Measurements from ENCODE around the gene C2CD4B.
A peak's percentile ranks its signal among the peaks of the same experiment; 100 is the strongest.

Gene C2CD4B

DNA sequence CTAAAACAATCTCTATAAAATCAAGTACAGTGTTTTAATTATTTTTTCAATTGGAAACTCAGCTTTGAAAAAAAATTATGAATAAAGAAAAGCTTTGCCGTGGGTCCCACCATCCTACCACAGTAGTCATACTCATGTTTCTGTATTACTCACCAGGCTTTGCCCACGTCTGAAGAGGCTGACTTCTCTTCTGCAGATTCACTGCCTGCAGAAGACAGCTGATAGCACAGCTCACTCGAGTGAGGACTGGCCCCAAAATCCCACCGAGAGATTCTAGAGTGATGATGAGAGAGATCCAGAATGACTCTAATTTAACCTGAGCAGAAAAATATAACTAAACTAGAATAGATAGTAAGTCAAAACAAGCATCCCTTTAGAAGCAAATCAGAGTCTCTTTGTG, 11.9 kb downstream of the C2CD4B start:
- in situ Hi-C loops (cut with MboI; ENCODE audit: low pct_unique_long_range_greater_than_20kb, low sequenced_read_pairs) = no loop called here
- no peak for DNase-seq

DNA sequence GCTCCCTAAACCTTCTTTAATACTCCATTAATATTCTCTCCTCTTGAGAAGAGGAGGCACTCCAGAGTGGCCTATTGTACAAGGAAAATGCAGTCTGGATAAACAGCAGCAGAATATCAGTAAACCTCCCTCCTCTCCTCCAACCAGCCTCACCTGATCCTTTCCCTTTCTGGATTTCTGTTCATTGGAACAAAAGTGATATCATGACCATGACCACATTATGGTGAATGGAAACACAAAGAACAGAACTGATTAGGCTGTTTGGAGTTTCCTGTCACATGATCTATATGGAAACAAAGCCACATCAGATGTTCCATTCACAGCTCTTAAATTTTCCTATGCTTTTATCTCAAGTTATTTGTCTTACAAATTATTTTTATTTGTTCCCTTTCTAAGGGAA, 14.6 kb downstream of the C2CD4B start:
- in situ Hi-C loops (cut with MboI; ENCODE audit: low pct_unique_long_range_greater_than_20kb, low sequenced_read_pairs) = no loop called here
- no peak for DNase-seq

DNA sequence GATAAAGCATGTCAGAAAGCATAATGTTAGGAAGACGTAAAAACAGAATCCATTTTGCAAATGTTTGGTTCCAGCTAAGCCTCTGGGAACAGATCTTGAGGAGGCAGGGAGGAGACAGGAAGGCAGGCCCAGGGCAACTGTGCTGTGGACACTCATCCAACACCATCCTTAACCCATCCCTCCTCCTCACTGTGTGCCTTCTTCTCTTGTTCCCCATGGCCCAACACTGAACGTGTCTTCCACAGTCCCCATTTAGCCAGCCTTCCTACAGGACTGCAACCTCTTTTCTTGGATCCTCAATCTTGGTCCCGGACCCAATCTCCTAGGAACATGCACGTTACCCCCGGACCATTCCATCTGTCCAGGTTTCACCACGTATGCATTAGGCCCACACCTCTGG, 15.4 kb downstream of the C2CD4B start:
- DNase-seq = no peak
- in situ Hi-C loops (cut with MboI; ENCODE audit: low pct_unique_long_range_greater_than_20kb, low sequenced_read_pairs) = no loop called here

DNA sequence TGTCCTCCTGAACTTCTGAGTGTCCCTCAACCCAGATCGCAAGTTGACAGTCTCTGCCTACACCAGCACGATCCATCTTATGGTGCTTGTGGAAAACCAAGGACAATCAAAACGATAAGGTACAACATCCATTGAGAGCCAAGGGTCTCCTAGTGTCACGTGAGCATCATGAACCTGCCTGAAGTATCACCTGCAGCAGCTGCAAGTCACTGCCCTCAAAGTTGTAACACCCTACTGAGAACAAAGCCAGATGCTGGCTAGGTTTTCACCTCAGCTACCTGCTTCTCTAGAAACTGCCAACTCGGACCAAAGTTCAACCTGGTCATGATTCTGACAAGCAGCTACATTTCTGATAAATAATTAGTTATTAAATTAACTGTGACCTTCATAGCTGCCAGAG, 17.5 kb downstream of the C2CD4B start:
- in situ Hi-C loops (cut with MboI; ENCODE audit: low pct_unique_long_range_greater_than_20kb, low sequenced_read_pairs) = no loop called here
- DNase-seq = no peak

DNA sequence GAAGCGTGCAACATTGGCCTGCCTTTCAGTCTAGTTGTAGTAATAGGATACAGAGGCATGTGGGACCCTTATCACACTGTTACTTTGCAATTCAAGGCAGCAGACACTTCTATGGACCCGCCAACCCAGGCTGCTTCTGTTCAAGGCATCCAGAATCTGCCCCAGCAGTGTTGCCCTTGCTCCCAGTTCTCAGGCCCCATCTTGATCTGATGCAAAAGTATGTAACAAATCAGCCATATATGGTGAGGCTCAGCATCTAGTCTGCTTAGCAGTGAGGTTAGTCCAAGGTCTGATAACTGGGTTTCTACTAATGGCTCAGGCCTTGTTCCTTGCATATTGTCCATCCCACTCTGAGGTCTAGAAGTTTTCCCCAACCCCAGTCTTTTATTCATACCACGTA, 17.9 kb downstream of the C2CD4B start:
- DNase-seq = no peak
- in situ Hi-C loops (cut with MboI; ENCODE audit: low pct_unique_long_range_greater_than_20kb, low sequenced_read_pairs) = no loop called here

DNA sequence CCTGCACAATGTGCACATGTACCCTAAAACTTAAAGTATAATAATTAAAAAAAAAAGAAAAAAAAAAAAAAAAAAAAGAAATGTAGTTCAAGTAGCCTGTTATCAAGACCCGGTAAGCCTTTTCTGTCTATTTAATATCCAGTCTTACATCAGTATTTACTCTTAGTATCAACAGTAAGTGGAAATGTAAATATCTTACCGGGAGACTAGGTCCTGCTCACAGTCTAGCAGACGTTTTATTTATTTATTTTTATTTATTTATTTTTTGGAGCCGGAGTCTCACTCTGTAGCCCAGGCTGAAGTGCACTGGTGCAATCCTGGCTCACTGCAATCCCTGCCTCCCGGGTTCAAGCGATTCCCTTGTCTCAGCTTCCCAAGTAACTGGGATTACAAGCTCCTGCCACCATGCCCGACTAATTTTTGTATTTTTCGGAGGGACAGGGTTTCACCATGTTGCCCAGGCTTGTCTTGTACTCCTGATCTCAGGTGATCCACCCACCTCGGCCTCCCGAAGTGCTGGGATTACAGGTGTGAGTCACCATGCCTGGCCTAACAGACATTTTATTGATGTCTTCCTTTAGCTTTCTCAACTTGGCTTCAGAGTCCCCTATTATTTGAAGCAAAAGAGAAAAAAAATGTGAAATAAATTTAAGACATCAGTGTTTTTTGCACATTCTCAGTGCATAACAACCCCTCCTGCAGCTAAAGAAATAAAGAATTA, 19.9 kb downstream of the C2CD4B start:
- DNase-seq = no peak
- in situ Hi-C loops (cut with MboI; ENCODE audit: low pct_unique_long_range_greater_than_20kb, low sequenced_read_pairs) = no loop called here

DNA sequence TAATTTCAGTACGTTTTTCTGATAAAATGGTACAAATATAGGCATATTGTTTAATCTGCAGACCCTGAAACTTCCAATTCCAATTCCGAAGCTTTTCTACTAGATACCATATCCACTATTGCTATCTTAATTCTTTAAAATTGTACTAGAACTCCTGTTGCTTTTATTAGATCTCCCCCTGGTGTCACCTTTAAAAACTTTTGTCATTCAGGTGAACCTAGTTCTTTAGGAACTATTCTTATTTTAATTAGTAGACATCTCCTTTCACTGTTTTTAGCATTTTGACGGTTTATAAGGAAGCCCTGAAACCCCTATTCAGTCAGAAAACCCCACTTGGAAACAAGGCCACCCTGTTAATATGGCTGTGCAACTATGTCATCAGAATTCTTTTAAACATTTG, 22.3 kb downstream of the C2CD4B start:
- in situ Hi-C loops (cut with MboI; ENCODE audit: low pct_unique_long_range_greater_than_20kb, low sequenced_read_pairs) = no loop called here
- no peak for DNase-seq

DNA sequence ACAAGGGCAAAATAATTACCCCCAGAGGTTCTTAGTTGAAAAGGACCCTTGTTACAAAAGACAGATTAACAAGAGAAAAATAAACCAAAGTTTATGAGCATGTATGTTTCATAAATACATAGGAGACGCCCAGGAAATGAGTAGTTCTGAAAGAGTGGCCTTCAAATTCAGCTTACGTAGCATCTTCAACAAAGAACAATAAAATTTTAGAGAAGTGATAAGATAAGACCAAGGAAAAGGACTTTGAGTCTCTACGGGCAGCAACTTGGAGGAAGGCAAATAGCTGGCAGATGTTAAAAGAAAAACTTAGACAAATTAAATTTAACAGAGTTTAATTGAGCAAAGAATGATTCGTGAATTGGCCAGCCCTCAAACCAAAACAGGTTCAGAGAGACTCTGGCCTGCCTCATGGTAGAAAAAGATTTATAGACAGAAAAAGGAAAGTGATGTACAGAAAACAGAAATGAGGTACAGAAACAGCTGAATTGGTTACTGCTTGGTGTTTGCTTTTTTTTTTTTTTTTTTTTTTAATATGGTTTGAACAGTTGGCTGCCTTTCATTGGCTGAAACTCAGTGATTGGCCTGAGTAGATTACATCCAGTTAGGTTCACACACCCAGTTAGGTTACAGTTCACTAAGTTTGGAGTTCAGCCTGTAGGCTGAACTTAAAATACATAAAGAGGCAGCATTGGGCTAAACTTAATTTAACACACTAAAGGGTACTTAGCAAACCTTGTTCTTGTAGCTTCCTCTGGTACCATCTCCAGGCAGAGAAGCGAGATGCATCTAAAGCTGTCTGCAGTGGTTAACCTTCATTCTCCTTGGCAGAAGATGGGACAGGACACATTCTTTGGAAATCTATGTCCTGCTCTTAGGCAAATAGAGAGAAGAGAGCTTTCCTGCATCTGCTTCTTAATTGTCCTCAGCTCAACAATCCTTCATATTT, 23.2 kb downstream of the C2CD4B start:
- in situ Hi-C loops (cut with MboI; ENCODE audit: low pct_unique_long_range_greater_than_20kb, low sequenced_read_pairs) = no loop called here
- no peak for DNase-seq

DNA sequence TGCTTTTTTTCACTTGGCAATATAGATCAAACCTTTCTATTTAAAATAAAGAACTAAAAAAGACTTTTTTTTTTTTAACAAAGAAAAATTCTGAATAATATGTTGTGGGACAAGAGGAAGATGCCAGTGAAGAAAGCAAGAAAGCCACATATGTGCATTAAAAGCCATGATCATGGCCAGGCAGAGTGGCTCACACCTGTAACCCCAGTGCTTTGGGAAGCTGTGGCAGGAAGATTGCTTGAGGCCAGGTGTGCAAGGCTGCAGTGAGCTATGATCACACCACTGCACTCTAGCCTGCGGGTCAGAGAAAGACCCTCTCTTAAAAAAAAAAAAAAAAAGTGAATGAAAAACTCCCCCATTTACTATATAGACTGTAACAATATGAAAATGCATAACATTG, 23.9 kb downstream of the C2CD4B start:
- in situ Hi-C loops (cut with MboI; ENCODE audit: low pct_unique_long_range_greater_than_20kb, low sequenced_read_pairs) = no loop called here
- DNase-seq = no peak

DNA sequence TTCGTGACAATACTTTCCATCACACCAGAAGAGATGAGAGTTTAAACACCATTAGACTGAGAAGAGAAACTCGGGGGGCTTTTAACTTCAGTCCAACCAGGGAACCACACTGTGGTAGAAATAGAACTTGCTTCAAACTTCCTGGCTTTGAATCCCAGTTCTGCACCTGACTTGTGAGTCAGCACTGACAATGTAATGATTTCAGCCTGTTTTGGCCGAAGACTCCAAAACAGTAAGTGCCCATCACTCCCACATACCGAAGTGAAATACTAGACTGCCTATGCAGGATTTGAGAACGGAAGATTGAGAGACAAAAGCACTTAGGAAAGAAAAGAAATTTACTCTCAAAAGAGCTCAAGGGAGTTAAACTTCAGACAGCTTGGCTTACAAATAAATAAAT, 27.0 kb downstream of the C2CD4B start:
- no peak for DNase-seq
- in situ Hi-C loops (cut with MboI; ENCODE audit: low pct_unique_long_range_greater_than_20kb, low sequenced_read_pairs) = no loop called here

DNA sequence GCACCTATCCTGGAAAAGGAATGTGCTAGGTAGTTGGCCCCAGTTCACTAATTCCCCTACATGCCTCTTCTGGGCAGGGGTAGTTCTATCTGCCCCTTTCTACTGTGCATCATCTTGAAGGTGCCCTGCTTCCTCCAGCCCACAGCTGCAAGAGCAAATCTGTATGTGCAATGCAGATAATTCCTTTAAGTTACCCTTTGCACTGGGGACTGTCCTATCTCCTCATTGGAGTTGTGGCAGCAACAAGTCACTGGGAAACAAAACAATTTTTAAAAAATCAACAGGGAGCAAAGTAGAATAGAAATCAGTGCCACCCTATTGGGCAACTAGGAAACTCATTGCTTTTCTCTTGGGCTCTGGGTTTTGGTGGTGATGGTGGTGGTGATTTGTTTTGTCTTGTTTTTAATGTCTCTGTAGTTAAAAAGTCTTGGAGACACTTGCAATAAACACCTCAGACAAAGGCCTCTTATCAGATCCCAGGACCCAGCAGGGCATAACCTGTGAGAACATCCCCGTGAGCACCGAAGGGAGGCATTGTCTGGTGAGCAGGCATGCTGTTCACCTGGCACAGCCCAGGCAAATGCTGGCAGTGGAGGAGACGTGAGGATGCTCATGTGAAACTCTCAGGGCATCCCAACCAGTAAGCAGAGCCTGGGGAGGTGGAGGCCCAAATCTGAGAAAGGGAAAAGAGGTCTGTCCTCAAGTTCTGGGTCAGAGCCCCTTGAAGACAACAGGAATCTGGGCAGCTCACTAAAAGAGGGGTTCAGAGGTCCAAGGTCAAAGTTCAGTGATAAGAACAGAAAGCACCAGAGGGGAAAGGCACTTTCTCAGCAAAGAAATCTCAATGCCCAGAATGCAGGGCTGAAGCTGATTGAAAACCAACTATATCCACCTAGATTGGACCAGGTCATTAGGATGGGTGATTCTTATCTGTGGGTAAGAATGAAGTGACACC, 27.9 kb downstream of the C2CD4B start:
- DNase-seq = no peak
- in situ Hi-C loops (cut with MboI; ENCODE audit: low pct_unique_long_range_greater_than_20kb, low sequenced_read_pairs) = no loop called here

DNA sequence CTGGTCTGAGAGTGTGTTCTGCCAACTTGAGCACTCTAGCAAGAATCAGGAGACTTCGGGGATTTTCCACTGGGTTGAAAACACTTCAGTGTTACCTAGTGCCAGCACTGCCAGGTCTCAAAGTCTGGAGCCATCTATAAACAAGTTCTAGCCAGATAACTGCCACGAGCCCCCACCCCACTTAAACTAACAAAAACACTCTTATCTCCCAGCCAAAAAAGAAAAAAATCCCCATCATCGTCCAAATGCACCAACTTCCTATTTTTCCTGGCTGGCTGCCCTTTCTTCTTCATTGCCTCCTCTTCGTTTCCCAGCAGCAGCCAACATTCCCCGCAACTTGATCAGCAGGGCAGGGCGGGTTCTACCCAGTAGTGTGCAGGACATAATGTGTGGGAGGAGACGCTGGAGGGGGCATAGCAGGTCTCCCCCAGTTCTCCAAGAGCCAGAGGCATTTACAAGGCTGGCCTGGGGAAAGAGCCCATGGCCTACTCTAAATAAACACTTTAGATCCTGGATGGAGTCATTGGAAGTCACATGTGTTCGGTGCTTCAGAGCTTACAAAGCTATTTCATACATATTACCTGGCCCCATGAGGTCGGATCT, 29.5 kb downstream of the C2CD4B start:
- in situ Hi-C loops (cut with MboI; ENCODE audit: low pct_unique_long_range_greater_than_20kb, low sequenced_read_pairs) = no loop called here
- peak; percentile 29 for DNase-seq

DNA sequence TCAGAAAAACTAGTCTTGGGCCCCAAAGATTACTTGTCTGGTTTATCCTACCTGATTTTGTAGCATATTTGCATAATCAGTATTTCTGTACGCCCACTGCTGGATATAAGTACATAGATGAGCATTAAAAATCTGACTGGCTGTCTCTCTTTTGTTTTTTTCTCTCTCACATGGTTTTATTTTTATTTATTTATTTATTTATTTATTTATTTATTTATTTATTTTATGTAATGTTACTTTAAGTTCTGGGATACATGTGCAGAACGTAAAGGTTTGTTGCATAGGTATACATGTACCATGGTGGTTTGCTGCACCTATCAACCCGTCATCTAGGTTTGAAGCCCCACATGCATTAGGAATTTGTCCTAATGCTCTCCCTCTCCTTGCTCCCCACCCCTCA, 31.9 kb downstream of the C2CD4B start:
- in situ Hi-C loops (cut with MboI; ENCODE audit: low pct_unique_long_range_greater_than_20kb, low sequenced_read_pairs) = no loop called here

DNA sequence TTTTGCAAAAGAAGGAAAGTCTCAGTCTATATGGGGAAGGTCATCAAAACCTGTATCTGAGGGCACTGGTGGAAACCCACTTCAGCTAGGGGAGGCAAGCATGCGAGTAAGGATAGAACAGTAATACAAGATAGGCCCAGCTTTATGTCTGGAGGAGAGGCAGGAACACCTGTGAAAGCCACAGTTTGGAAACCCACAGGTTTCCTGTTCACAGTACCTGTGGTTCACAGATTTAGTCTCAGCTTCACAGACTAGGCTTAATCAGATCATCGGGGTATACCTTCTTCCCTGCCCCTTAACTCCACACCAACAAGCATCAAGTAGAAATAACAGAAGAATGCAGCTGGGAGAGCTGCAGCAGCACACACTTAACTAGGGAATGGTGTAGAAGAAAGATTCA, 36.2 kb downstream of the C2CD4B start:
- in situ Hi-C loops (cut with MboI; ENCODE audit: low pct_unique_long_range_greater_than_20kb, low sequenced_read_pairs) = no loop called here
- DNase-seq = no peak

More for the DNA sequence above, 31.9 kb downstream of the C2CD4B start:
- no peak for DNase-seq

DNA sequence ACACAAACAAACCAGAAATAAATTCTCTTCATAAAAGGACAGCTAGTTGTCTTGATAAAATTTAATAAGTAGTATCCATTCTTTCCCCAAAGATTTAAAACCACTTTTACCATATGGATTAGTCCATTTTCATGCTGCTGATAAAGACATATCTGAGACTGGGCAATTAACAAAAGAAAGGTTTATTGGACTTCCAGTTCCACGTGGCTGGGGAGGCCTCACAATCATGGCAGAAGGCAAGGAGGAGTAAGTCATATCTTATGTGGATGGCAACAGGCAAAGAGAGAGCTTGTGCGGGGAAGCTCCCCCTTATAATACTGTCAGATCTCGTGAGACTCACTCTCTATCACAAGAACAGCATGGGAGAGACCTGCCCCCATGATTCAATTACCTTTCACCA, 38.7 kb downstream of the C2CD4B start:
- no peak for DNase-seq
- in situ Hi-C loops (cut with MboI; ENCODE audit: low pct_unique_long_range_greater_than_20kb, low sequenced_read_pairs) = no loop called here

DNA sequence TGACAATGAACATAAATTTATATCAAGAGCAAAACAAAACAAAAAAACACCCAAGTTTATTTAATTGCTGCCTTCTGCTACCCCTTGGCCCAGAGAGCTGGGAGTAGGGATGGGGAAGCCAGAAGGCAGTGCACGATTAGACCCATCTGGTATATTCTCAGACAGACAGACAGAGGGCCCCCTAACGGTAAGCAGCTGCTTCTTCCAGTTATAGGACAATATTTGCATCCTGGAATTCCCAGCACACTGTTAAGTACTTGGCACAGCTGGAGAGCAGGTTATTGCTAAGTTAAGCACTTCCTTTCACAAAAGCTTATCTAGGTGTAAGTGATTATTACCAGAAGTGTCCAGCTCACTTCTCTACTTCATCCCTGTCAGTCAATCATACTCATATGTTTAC, 39.3 kb downstream of the C2CD4B start:
- in situ Hi-C loops (cut with MboI; ENCODE audit: low pct_unique_long_range_greater_than_20kb, low sequenced_read_pairs) = no loop called here
- DNase-seq = peak; percentile 34

DNA sequence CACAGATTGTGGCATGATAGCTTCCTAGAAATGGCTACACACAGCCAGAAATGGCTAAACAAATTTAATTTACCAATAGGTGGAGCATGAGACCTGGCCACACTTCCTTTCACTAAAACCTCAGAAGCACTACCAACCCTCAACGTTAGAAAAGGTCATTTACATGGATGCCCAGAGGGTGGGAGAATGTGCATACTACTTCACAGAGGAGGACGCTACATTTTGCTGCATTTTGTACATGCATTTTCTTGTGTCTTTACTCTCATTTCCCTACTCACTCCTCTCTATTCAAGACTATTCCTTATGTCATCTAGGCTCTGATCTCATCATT, 40.1 kb downstream of the C2CD4B start:
- no peak for DNase-seq
- in situ Hi-C loops (cut with MboI; ENCODE audit: low pct_unique_long_range_greater_than_20kb, low sequenced_read_pairs) = no loop called here

DNA sequence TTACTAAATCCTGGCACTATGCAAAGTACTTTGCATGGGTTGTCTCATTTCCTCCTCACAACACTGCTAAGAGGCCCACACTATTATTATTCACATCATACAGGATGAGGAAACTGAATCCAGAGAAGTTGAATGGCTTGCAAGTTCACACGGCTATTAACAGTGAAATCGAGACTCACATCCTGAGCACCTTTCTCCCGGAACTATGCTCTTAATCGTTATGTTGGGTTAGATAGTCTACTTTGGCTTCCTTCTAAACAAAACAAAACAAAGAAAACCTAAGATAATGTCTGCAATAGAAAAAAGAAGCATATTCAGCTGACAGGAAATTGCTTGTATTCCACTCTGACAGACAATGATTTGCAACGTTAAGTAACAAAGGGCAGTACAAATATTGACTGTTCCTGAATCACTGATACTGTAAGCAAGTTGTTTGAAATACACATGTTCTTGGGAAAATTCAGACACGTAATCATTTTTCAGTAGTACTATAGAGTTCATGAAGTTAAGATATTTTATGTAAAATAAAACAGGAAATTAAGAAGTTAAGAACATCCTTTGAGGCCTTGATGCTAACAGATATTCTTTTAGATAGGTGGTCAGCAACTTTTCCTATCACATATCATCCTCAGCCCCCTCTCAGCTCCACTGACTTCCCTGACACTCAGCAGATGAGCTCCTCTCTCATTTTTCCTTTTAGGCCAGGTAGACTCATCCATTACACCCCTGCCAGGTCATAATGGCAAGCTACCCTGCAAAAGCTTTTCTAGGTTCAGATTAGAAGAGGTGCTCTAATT, 40.7 kb downstream of the C2CD4B start:
- no peak for DNase-seq
- in situ Hi-C loops (cut with MboI; ENCODE audit: low pct_unique_long_range_greater_than_20kb, low sequenced_read_pairs) = no loop called here

DNA sequence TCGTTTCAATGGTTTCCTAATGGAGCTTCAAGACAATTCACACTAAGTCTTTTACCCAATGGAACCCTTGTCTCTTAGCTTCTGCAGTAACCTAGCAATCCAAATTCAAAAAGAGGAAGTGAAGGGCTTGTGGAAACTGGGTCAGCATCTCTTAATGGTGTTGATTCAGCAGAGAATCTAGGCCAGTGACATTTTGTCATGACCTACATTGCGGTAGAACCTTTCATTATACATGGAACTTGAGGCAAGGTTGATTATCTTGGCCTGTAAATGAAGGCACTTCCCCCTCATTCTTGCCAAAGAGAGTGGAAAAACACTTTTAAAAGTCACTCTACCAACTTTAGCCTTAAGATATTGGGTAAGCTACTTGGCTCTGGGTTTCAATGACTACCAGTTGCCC, 42.8 kb downstream of the C2CD4B start:
- DNase-seq = peak; percentile 43
- in situ Hi-C loops (cut with MboI; ENCODE audit: low pct_unique_long_range_greater_than_20kb, low sequenced_read_pairs) = no loop called here

All from KBM-7 (cell line).